Mesenteric fat pad (tissue), 1 donor: ENCODE measurements around the gene ARHGAP15. TPM values are rescaled to one million over a fixed set of nuclear protein-coding genes. Genes with fewer than 3 reads are reported as not detected.
"Not testable (repeated sequence)": the region's sequence is repeated elsewhere in the genome, so short reads cannot be mapped to it uniquely, and the experiment has no call there.

Source experiments
- DNase-seq: peaks from one replicate; pipeline ENCODE4 v3.0.0-alpha.2; 2020; ENCODE audit warnings: low spot score
- long read RNA-seq: library from polyadenylated mRNA; unstranded; transcript quantifications from one replicate; pipeline ENCODE4 v2.0.0, GENCODE V29; 2020
- total RNA-seq: library from RNA; stranded (reverse); fragmentation: NEBNext Ultra II Directional; extraction: Animal tissue kit (Norgen Biotek cat#: 25700); gene quantifications from one replicate; pipeline ENCODE4 v1.2.1, GENCODE V29; 2021
- donor health status: DM: yes; HTN: yes; CAD: no.

ARHGAP15 gene
- 11.6 TPM for total RNA-seq
- long read RNA-seq, transcript ARHGAP15-201 (14 exons, 1,775 nt), result major isoform, 9 of 30 reads
- long read RNA-seq, partial matches to known transcripts, result 12 of 30 reads
- long read RNA-seq, other reads (novel, unspliced or antisense), result 9 of 30 reads

- DNase-seq, result no peak
These were observed at the start of gene ARHGAP15 for GRCh38 chr2:143128681-143129580. TSS of gene ARHGAP15 (plus strand) at chr2:143129419.

GRCh38 chr2:143081616-143082015 is 47.6 kb upstream of the ARHGAP15 start:
- no peak for DNase-seq

GRCh38 chr2:143083636-143084035 is 45.6 kb upstream of the ARHGAP15 start:
- no peak for DNase-seq

GRCh38 chr2:143084462-143084861 is 44.8 kb upstream of the ARHGAP15 start:
- no peak for DNase-seq

- DNase-seq, result no peak
These were observed 44.0 kb upstream of the ARHGAP15 start for GRCh38 chr2:143085125-143085784.

GRCh38 chr2:143087033-143087432 is 42.2 kb upstream of the ARHGAP15 start:
- no peak for DNase-seq

- no peak for DNase-seq
These were observed 40.8 kb upstream of the ARHGAP15 start for GRCh38 chr2:143088388-143088787.

GRCh38 chr2:143089520-143089919 is 39.7 kb upstream of the ARHGAP15 start:
- DNase-seq, result not testable (repeated sequence)

GRCh38 chr2:143110758-143111428 is 18.3 kb upstream of the ARHGAP15 start:
- DNase-seq, result no peak

- DNase-seq, result no peak
These were observed 12.0 kb upstream of the ARHGAP15 start for GRCh38 chr2:143117225-143117624.

- no peak for DNase-seq
These were observed 8.1 kb upstream of the ARHGAP15 start for GRCh38 chr2:143121079-143121478.

GRCh38 chr2:143121957-143122356 is 7.3 kb upstream of the ARHGAP15 start:
- DNase-seq, result no peak

GRCh38 chr2:143123911-143124310 is 5.3 kb upstream of the ARHGAP15 start:
- DNase-seq, result no peak

- DNase-seq, result no peak
These were observed 4.8 kb upstream of the ARHGAP15 start for GRCh38 chr2:143124445-143124844.

- no peak for DNase-seq
These were observed 3.5 kb upstream of the ARHGAP15 start for GRCh38 chr2:143125717-143126116.

GRCh38 chr2:143132355-143132754 is 3.1 kb downstream of the ARHGAP15 start:
- DNase-seq, result no peak

GRCh38 chr2:143133783-143134182 is 4.6 kb downstream of the ARHGAP15 start:
- DNase-seq, result no peak

- no peak for DNase-seq
These were observed 9.1 kb downstream of the ARHGAP15 start for GRCh38 chr2:143138292-143138691.

GRCh38 chr2:143139835-143140393 is 10.7 kb downstream of the ARHGAP15 start:
- DNase-seq, result no peak

- no peak for DNase-seq
These were observed 11.8 kb downstream of the ARHGAP15 start for GRCh38 chr2:143140864-143141661.

GRCh38 chr2:143142598-143142997 is 13.4 kb downstream of the ARHGAP15 start:
- no peak for DNase-seq
